Testis (tissue), 3 donors: Measurements from ENCODE around the gene DPH3. TPM values are rescaled to one million over a fixed set of nuclear protein-coding genes. Genes with fewer than 3 reads are reported as not detected.

Experiments used
- DNase-seq: peaks from one replicate; pipeline ENCODE4 v3.0.0-alpha.2; 2019
- H3K27ac ChIP-seq, 2 donors: fragments of 200-600 bp; sonication (generic); one replicate each; pipeline ENCODE4 v1.5.1; 2019
- H3K27me3 ChIP-seq: fragments of 200-600 bp; sonication (generic); one replicate; pipeline ENCODE4 v1.5.1; 2019
- H3K36me3 ChIP-seq: fragments of 200-600 bp; sonication (generic); one replicate; pipeline ENCODE4 v1.5.1; 2017; ENCODE audit warnings: low read depth; ENCODE audit errors: missing control alignments
- H3K4me1 ChIP-seq: fragments of 200-600 bp; sonication (generic); one replicate; pipeline ENCODE4 v1.5.1; 2019
- H3K4me3 ChIP-seq, 2 donors: fragments of 200-600 bp; sonication (generic); one replicate each; pipeline ENCODE4 v1.5.1; 2017 to 2019
- H3K9me3 ChIP-seq: fragments of 200-600 bp; sonication (generic); one replicate; pipeline ENCODE4 v1.5.1; 2017
- CTCF ChIP-seq, 3 experiments: fragments of 450-650 bp in 2 of 3; fragments of 200-600 bp in 1 of 3; sonication (generic) in 1 of 3; IDR thresholded peaks; one replicate each; pipeline ENCODE4 v1.5.1; 2016 to 2019; ENCODE audit warnings: antibody characterized with exemption in 3 of 3, mild to moderate bottlenecking in 2 of 3, moderate library complexity in 1 of 3
- POLR2A ChIP-seq: fragments of 450-650 bp; IDR thresholded peaks from one replicate; pipeline ENCODE4 v1.6.1; 2017; ENCODE audit warnings: antibody characterized with exemption, mild to moderate bottlenecking, moderate library complexity
- WGBS, 2 donors: methylation state at CpG; one replicate each; pipeline ENCODE4 v1.1.5; 2018; 5-methylcytosine and 5-hydroxymethylcytosine counted together
- intact Hi-C: fragments of 100-400 bp; cut with DNase I; formaldehyde crosslinking; loops from one replicate; pipeline ENCODE4 v1.15.1; 2023; ENCODE audit warnings: low total_unique reads
- polyA plus RNA-seq: library from polyadenylated mRNA; stranded (reverse); fragments of 350-450 nt; fragmentation: Illumina TruSeq; extraction: RNeasy Lipid Tissue Mini Kit (QIAGEN cat#74804); gene quantifications from one replicate; pipeline ENCODE4 v1.2.3, GENCODE V29; 2014; ENCODE audit warnings: low read depth, low replicate concordance; ENCODE audit not compliant: insufficient read depth
- total RNA-seq, 2 donors: library from RNA; depleted of rRNA; stranded (reverse); fragments of >200 nt; gene quantifications; one replicate each; pipeline ENCODE4 v1.2.3, GENCODE V29; 2016

Gene DPH3
- total and polyA plus RNA-seq, 3 donors from 2014 or later: 14.6 to 23.6 (median 14.7) TPM

GRCh38 chr3:16288664-16289063 lies 23.9 kb upstream of the DPH3 start:
- Histone ChIP-seq H3K4me1 (no peaks in the 10 kb centered on the region), H3K4me3 (no peak overlapping the region), H3K9me3 (no peaks in the 10 kb centered on the region), H3K27ac (no peak overlapping the region), H3K27me3 (no peaks in the 10 kb centered on the region), H3K36me3 (no peaks in the 10 kb centered on the region)
- intact Hi-C loops: loop anchor here (10.0 kb wide), 1 partner anchor 256 kb away; no protein-coding TSS in a partner anchor
- TF ChIP-seq POLR2A: no peak
- WGBS, 2 donors: 96 to 100% methylated on average over 1 of the region's 1 CpG
- DNase-seq: no peak

GRCh38 chr3:16286751-16287543 lies 22.2 kb upstream of the DPH3 start:
- Histone ChIP-seq H3K27ac (no peak overlapping the region), H3K4me3 (no peak overlapping the region), H3K4me1 (no peaks in the 10 kb centered on the region), H3K36me3 (no peaks in the 10 kb centered on the region), H3K9me3 (no peaks in the 10 kb centered on the region), H3K27me3 (no peaks in the 10 kb centered on the region)
- DNase-seq: no peak
- intact Hi-C loops: loop anchor here (10.0 kb wide), 1 partner anchor 258 kb away; no protein-coding TSS in a partner anchor
- TF ChIP-seq POLR2A: no peak
- no peak for TF ChIP-seq CTCF (IDR thresholded peaks at IDR 0.05)
- 66 to 78% methylated on average over 6 of the region's 6 CpGs for WGBS, 2 donors

- WGBS, 2 donors: 88 to 97% methylated on average over 3 of the region's 3 CpGs
- Histone ChIP-seq H3K27ac (no peak overlapping the region), H3K4me3 (no peak overlapping the region), H3K9me3 (no peaks in the 10 kb centered on the region), H3K4me1 (no peaks in the 10 kb centered on the region), H3K36me3 (no peaks in the 10 kb centered on the region), H3K27me3 (no peaks in the 10 kb centered on the region)
- TF ChIP-seq POLR2A: no peak
- no peak for TF ChIP-seq CTCF (IDR thresholded peaks at IDR 0.05)
- DNase-seq: no peak
- intact Hi-C loops: loop anchor here (10.0 kb wide), 1 partner anchor 259 kb away; no protein-coding TSS in a partner anchor
Measured at GRCh38 chr3:16286161-16286560, 21.4 kb upstream of the DPH3 start.

GRCh38 chr3:16284633-16285032 lies 19.9 kb upstream of the DPH3 start:
- TF ChIP-seq CTCF (IDR thresholded peaks at IDR 0.05): no peak
- no peak for TF ChIP-seq POLR2A
- Histone ChIP-seq H3K27ac (no peak overlapping the region), H3K27me3 (no peaks in the 10 kb centered on the region), H3K9me3 (no peaks in the 10 kb centered on the region), H3K36me3 (no peaks in the 10 kb centered on the region), H3K4me1 (no peaks in the 10 kb centered on the region), H3K4me3 (no peak overlapping the region)
- intact Hi-C loops: loop anchor here (10.0 kb wide), 1 partner anchor 260 kb away; no protein-coding TSS in a partner anchor
- DNase-seq: no peak
- WGBS, 2 donors: 95 to 100% methylated on average over 1 of the region's 1 CpG

GRCh38 chr3:16280671-16281070 lies 15.9 kb upstream of the DPH3 start:
- Histone ChIP-seq H3K9me3 (no peaks in the 10 kb centered on the region), H3K4me1 (no peaks in the 10 kb centered on the region), H3K27me3 (no peaks in the 10 kb centered on the region), H3K27ac (no peak overlapping the region), H3K36me3 (no peaks in the 10 kb centered on the region), H3K4me3 (no peak overlapping the region)
- intact Hi-C loops: loop anchor here (10.0 kb wide), 1 partner anchor 264 kb away; no protein-coding TSS in a partner anchor
- TF ChIP-seq POLR2A: no peak
- DNase-seq: no peak
- 90 to 97% methylated on average over 2 of the region's 2 CpGs for WGBS, 2 donors
